HG03442 (cell line): ENCODE measurements around the gene KLK3.
"Not testable (repeated sequence)": the region's sequence is repeated elsewhere in the genome, so short reads cannot be mapped to it uniquely, and the experiment has no call there.

Experiments used
- ATAC-seq: cut with Tn5 transposase; IDR thresholded peaks from one replicate; pipeline ENCODE4 v1.9.1; 2021; ENCODE audit warnings: mild to moderate bottlenecking, moderate library complexity; ENCODE audit not compliant: unreplicated experiment

KLK3 gene

DNA sequence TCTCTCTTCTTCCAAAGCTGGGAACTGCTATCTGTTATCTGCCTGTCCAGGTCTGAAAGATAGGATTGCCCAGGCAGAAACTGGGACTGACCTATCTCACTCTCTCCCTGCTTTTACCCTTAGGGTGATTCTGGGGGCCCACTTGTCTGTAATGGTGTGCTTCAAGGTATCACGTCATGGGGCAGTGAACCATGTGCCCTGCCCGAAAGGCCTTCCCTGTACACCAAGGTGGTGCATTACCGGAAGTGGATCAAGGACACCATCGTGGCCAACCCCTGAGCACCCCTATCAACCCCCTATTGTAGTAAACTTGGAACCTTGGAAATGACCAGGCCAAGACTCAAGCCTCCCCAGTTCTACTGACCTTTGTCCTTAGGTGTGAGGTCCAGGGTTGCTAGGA is 5.1 kb downstream of the KLK3 start:
- ATAC-seq = no peak

DNA sequence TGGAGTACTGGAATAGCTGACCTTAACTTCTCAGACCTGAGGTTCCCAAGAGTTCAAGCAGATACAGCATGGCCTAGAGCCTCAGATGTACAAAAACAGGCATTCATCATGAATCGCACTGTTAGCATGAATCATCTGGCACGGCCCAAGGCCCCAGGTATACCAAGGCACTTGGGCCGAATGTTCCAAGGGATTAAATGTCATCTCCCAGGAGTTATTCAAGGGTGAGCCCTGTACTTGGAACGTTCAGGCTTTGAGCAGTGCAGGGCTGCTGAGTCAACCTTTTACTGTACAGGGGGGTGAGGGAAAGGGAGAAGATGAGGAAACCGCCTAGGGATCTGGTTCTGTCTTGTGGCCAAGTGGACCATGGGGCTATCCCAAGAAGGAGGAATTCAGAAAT is 6.3 kb downstream of the KLK3 start:
- ATAC-seq = no peak

DNA sequence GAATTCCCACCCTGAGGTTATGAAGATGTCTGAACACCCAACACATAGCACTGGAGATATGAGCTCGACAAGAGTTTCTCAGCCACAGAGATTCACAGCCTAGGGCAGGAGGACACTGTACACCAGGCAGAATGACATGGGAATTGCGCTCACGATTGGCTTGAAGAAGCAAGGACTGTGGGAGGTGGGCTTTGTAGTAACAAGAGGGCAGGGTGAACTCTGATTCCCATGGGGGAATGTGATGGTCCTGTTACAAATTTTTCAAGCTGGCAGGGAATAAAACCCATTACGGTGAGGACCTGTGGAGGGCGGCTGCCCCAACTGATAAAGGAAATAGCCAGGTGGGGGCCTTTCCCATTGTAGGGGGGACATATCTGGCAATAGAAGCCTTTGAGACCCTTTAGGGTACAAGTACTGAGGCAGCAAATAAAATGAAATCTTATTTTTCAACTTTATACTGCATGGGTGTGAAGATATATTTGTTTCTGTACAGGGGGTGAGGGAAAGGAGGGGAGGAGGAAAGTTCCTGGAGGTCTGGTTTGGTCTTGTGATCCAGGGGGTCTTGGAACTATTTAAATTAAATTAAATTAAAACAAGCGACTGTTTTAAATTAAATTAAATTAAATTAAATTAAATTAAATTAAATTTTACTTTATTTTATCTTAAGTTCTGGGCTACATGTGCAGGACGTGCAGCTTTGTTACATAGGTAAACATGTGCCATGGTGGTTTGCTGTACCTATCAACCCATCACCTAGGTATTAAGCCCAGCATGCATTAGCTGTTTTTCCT is 7.0 kb downstream of the KLK3 start:
- no peak for ATAC-seq

DNA sequence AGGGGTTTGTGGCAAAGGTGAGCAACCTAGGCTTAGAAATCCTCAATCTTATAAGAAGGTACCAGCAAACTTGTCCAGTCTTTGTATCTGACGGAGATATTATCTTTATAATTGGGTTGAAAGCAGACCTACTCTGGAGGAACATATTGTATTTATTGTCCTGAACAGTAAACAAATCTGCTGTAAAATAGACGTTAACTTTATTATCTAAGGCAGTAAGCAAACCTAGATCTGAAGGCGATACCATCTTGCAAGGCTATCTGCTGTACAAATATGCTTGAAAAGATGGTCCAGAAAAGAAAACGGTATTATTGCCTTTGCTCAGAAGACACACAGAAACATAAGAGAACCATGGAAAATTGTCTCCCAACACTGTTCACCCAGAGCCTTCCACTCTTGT is 14.8 kb downstream of the KLK3 start:
- no peak for ATAC-seq

DNA sequence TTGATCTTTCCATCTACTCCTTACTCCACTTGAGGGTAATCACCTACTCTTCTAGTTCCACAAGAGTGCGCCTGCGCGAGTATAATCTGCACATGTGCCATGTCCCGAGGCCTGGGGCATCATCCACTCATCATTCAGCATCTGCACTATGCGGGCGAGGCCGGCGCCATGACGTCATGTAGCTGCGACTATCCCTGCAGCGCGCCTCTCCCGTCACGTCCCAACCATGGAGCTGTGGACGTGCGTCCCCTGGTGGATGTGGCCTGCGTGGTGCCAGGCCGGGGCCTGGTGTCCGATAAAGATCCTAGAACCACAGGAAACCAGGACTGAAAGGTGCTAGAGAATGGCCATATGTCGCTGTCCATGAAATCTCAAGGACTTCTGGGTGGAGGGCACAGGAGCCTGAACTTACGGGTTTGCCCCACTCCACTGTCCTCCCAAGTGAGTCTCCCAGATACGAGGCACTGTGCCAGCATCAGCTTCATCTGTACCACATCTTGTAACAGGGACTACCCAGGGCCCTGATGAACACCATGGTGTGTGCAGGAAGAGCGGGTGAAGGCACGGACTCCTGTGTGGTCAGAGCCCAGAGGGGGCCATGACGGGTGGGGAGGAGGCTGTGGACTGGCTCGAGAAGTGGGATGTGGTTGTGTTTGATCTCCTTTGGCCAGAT is 15.8 kb downstream of the KLK3 start:
- ATAC-seq = no peak

GRCh38 chr19:50873056-50873455 is 18.3 kb downstream of the KLK3 start, which contains the start of gene KLK2:
Gene KLK2 (plus strand): TSS chr19:50873439. CDS start chr19:50873474, 35 bp downstream.
- no peak for ATAC-seq

GRCh38 chr19:50874211-50874610 is 19.5 kb downstream of the KLK3 start:
- ATAC-seq = no peak

DNA sequence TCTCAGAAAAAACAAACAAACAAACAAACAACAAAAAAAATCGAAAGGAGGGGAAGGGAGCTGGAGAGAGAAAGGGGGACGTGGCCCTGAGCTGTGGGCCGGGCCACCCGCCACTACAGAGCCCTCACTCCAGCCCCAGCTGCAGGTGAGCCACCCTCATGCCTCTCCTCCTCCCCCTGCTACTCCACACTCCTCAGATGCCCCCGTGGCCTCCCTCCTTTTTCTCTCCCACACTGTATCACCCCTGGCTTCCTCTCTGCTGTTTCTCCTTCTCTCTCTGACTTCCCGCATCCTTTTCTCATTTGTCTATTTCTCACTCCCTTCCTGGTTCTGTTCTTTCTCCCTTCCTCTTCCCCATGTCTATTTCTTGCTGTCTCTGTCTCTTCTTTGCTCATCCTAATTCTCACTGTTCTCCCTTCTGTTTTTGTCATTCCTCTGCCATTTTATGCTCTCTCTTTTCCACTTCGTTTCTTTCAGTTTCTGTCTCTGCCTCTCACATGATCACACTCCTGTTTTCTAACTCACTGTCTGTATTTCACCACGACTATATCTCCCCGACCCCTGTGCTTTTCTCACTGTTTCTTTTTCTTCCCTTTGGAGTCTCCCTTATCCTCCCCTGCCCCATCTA is 21.2 kb downstream of the KLK3 start:
- no peak for ATAC-seq

GRCh38 chr19:50876456-50876855 is 21.7 kb downstream of the KLK3 start:
- ATAC-seq = no peak

DNA sequence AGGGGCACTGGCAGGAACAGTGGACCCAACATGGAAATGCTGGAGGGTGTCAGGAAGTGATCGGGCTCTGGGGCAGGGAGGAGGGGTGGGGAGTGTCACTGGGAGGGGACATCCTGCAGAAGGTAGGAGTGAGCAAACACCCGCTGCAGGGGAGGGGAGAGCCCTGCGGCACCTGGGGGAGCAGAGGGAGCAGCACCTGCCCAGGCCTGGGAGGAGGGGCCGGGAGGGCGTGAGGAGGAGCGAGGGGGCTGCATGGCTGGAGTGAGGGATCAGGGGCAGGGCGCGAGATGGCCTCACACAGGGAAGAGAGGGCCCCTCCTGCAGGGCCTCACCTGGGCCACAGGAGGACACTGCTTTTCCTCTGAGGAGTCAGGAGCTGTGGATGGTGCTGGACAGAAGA is 22.6 kb downstream of the KLK3 start:
- ATAC-seq = no peak

GRCh38 chr19:50878851-50879250 is 24.1 kb downstream of the KLK3 start:
- no peak for ATAC-seq

DNA sequence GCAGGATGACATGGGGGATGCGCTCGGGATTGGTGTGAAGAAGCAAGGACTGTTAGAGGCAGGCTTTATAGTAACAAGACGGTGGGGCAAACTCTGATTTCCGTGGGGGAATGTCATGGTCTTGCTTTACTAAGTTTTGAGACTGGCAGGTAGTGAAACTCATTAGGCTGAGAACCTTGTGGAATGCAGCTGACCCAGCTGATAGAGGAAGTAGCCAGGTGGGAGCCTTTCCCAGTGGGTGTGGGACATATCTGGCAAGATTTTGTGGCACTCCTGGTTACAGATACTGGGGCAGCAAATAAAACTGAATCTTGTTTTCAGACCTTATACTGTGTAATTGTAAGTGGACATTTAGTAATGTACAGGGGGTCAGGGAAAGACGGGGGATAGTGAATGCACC is 25.5 kb downstream of the KLK3 start:
- no peak for ATAC-seq

DNA sequence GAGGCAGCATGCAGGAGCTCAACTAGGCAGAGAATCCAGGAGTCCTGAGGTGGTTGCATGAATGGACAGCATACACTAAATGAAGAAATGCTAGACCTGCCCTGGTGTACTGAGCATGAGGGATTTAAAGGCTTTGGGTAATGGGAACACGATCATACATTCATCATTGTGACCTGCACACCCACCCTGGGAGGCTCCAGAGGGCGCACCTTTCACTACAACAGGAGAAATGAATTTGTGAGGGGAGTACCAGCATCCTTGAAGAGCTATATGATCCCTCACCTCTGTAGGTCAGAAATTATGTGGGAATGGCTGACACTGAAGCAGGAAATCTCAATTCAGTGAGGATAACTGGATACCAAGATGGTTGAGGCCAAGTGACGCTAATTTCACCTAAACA is 27.5 kb downstream of the KLK3 start:
- ATAC-seq = no peak

- ATAC-seq = no peak
Observed at GRCh38 chr19:50889638-50890037, 34.9 kb downstream of the KLK3 start.

DNA sequence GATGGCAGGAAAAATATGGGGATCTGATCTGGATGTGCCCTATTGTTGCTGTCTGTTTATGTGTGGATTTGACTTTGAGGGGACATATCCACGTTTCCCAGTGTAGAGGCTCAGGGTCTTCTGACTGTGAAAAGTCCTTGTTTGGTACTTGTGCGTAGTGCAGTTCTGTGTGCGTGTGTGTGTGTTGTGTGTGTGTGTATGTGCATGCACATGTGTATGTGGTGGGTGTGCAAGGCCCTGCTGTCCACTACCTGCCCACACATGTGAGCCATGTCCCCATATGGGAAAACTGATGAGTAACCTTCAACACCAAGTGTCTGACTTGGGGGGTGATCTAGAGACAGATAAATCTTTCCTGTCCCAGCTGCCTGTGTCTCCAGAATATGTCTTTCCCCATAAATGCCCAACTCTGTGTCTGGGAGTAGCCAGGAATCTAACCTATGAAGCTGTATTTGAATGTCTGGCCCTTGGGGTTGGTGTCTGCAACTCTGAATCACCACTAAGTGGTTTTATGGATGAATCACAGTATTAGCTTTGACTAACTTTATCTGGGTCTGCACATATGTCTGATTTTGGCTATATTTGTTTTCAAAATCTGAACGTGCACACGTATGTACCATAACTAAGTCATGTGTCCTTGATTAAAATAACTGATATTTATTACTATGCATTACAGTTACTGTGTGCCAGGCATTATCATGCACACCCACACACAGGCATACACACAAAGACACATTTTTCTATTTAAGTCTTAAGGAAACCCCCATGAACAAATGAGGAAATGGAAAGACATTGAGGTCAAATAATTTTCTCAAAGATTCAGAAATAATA is 35.9 kb downstream of the KLK3 start:
- ATAC-seq = no peak

DNA sequence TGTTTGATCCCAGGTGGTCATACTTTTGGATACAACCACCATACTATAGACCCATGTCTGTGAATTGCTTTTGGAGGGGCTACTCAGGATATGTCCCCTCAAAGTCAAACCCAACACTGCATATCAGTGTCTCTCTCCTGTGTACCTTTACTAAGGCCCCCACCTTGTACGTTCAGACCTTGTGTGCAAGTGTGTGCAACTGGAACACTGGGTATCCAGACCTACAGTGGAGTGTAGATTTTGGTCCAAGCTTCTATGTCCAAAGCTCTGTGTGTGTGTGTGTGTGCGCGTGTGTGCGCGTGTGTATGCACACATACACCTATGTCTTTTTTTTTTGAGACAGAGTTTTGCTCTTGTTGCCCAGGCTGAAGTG is 36.5 kb downstream of the KLK3 start:
- ATAC-seq = no peak

GRCh38 chr19:50893047-50893736 is 38.5 kb downstream of the KLK3 start:
- ATAC-seq = no peak

DNA sequence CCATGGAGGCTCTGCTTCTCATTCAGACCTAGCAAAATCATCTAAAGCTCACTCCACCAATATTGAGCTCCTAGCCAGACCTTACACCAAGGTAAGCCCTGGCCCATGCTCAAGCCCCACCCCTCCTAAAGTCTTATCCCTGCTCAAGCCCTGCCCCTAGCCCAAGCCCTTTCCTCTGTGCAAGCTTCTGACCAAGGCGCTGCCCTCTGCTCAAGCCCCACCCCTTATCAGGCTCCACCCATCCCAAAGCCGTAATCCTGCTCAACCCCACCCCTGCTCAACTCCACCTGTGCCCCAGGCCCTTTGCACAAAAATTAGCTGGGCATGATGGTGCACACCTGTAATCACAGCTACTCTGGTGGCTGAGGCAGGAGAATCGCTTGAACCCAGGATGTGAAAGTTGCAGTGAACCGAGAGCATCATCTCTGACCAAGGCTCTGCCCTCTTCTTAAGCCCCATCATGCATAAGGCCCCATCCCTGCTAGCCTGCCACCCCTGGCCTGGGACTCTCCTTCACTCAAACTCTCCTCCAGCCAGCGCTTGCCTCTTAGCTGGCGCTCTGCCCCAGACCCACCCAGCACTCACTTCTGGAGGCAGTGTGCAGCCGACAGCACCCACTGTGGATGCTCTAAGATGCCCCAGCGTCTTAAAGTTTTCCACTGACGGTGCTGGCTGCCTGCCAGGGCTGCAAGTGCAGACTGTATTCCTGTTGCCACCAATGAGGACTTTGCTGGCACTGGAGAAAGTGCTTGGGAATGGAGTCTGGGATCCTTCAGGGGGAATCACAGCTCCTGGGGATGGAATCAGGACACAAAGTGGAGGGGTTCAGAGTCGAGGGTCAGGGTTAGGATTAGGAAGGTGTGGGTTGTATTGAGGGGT is 40.0 kb downstream of the KLK3 start:
- ATAC-seq = no peak

- ATAC-seq = not testable (repeated sequence)
Observed at GRCh38 chr19:50896089-50896590, 41.4 kb downstream of the KLK3 start.
